ENCODE measurements around the gene HMG20A. TPM values are rescaled to one million over a fixed set of nuclear protein-coding genes. Genes with fewer than 3 reads are reported as not detected.
A peak's percentile ranks its signal among the peaks of the same experiment; 100 is the strongest.

Gene HMG20A
- total RNA-seq, 1 donor from 2014 or later: 32.0 TPM

GRCh38 chr15:77461486-77461885, 40.8 kb downstream of the HMG20A start:
- intact Hi-C loops (cut with micrococcal nuclease): no loop called here
- DNase-seq: no peak
- no peak for ATAC-seq

DNA sequence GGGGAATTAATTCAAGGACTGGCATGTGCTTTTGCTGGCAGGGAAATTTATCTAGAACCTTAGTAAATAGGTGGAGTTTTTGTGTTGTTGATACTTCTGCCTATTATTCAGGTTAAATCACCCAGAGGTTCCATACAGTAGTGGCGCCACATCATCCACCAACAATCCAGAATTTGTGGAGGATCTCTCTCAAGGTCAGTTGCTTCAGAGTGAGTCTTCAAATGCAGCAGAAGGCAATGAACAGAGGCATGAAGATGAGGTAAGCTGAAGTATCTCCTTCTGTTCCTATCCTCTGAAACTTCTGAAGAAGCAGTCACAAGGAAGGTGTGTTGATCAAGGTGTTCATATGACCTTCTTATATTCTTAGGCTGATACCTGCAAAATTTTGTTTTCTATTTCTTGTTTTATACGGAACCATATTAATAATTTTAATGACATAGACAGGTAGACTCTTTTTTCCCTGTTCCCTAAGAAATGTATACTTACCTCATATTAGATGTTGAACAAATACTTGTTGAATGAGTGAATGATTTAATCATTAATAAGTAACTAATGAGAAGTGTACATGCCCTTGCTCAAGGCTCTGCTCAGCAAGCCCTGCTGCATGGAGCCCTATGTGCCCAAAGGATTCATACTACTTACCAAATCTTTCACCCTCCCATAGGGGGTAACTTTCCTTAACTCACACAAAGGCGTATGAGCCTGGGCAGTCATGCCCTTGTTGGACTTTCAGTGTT, 43.6 kb downstream of the HMG20A start:
- DNase-seq (no peak), ATAC-seq (no peak)
- intact Hi-C loops (cut with micrococcal nuclease): no loop called here

DNA sequence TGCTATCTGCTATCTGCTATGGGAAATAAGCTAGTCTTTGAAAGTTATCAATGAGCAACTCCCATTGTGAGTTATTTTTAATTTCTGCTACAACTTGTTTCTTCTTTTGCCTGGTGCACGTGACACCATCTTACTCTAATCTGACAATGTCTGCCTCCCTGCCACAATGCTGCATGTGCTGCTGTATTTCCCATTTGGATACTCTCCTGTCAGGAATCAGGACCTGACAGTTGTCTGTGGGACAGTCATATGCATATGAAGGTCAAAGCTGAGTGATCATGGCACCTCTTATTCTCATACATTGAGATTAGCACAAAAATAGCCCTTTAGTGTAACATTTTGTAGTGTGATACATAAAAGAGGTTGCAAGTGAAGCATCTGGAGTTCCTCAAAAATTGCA, 45.8 kb downstream of the HMG20A start:
- intact Hi-C loops (cut with micrococcal nuclease): no loop called here
- no peak for DNase-seq
- ATAC-seq: peak; percentile 84

DNA sequence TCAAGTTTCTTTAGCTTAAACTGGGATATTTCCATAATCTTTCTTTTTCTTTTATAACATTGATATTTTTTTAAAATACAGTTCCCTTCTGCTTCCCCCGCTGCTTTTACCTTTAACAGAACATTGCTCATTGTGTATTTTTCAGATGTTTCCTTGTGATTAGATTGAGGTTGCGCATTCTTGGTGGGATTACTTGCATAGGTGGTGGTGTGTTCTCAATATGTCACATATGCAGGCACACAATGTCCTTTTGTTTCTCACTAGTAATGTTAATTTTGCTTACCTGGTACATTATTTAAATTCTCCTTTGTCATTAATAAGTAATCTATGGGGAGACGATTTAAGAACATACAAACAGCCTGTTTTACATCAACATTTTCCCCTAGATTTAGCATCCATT, 48.2 kb downstream of the HMG20A start:
- intact Hi-C loops (cut with micrococcal nuclease): no loop called here
- ATAC-seq (no peak), DNase-seq (no peak)

GRCh38 chr15:77470235-77470634, 49.5 kb downstream of the HMG20A start:
- DNase-seq (no peak), ATAC-seq (no peak)
- intact Hi-C loops (cut with micrococcal nuclease): no loop called here

- DNase-seq: no peak
- intact Hi-C loops (cut with micrococcal nuclease): no loop called here
Observed at GRCh38 chr15:77473328-77473727, 52.6 kb downstream of the HMG20A start.

DNA sequence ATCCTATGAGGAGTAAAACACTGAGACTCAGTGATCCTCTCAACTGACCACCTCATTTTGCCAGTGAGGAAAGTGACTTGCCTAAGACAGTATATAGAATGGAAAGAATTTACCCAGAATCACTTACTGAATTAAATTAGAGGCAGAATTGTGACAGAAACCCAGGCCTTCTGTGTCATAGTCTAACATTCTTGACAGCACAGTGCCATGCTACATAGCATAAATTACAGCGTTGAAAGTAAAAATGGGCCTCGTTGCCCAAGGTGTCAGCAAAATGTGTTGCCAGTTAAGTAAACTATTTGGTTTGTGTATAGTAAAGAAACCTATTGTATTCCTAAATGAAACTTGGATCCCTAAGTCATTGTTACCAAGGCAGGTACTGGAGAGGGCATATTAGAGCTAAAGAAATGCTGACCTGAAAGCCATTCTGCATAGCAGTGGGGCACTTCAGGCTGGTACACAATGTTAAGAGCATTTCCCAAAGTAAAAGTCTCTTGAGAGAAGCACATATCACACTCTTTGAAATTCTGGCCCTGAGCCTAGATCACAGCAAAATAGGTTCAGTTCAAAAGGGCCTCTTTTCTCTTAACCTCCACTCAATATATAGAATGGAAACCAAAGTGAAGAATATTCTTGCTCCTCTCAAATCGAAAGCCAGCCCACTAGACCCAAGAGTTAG, 53.8 kb downstream of the HMG20A start:
- intact Hi-C loops (cut with micrococcal nuclease): no loop called here
- DNase-seq (no peak), ATAC-seq (peak; percentile 93)

More at GRCh38 chr15:77473328-77473727, 52.6 kb downstream of the HMG20A start:
- no peak for ATAC-seq

DNA sequence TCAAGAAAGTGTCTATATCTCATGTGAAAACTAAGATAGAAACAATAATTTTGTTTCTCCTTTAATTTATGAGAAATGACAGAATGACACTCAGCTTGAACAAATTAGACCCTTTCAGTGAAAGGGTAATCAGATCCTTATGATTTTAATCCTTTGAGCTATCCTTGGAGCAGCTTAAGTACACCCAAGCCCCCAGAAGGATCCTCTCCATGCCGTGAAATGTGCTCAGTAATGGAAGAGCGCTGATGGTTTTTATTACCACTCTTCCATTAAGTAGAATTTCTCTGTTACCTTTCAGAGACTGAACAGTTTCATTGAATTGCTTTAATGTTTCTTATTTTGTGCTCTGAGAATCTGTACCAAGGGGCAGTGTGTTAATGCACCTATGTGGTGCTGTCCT, 54.3 kb downstream of the HMG20A start:
- intact Hi-C loops (cut with micrococcal nuclease): no loop called here
- no peak for DNase-seq
- peak; percentile 10 for ATAC-seq

DNA sequence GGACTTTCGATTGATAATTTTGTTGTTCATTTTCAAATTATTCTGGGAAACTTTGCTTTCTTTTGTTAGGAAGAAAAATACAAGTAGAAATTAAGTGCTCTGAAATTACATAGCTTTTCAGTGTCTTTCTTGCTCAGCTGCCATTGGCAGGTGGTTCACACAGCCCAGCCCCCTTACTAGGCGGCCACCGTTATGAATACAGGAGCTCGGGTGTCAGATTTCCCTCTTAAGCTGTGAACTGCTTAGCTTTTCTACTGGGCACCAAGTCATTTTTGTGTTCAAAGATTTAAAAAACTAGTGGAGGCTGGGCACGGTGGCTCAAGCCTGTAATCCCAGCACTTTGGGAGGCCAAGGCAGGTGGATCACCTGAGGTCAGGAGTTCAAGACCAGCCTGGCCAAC, 55.2 kb downstream of the HMG20A start:
- intact Hi-C loops (cut with micrococcal nuclease): no loop called here
- ATAC-seq: peak; percentile 37
- DNase-seq: no peak

DNA sequence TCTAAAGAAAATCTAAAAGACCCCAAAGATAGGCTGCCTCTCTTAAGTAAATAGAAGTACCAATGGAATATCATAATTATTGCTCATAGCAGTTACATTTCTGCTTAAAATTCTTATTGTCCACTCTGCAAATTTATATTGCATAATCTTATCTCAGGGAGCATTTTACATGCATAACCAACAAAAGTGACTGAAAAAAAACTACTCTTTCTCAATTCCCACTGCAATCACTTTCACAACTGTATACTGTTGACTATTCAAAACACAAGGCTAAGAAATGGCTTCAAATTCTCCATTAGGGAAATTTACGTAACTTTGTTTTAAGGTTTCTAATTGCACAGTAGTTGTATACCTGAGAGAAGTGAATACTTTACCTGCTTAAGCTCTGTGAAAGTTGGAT, 56.3 kb downstream of the HMG20A start:
- ATAC-seq: no peak
- DNase-seq: no peak
- intact Hi-C loops (cut with micrococcal nuclease): no loop called here

GRCh38 chr15:77478051-77478450, 57.4 kb downstream of the HMG20A start:
- ATAC-seq: no peak
- no peak for DNase-seq
- intact Hi-C loops (cut with micrococcal nuclease): no loop called here

DNA sequence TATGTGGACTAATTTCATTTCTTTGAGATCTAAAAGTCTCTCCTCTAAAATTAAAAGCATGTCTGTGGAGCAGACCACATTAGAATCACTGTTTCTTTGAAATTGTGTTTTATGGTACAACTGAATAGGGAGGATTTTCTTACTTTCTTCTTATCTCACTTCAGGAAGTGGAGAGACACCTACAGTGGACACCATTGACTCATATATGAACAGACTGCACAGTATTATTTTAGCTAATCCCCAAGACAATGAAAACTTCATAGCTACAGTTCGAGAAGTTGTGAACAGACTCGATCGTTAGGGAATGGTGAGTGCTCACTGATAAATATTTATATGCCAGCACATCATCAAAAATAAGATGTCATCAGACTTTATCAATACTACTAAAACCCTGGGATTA, 58.3 kb downstream of the HMG20A start:
- intact Hi-C loops (cut with micrococcal nuclease): no loop called here
- DNase-seq (no peak), ATAC-seq (no peak)

GRCh38 chr15:77480859-77481633, 60.4 kb downstream of the HMG20A start:
- intact Hi-C loops (cut with micrococcal nuclease): no loop called here
- DNase-seq (no peak), ATAC-seq (peak; percentile 16)

- DNase-seq (no peak), ATAC-seq (peak; percentile 77)
- intact Hi-C loops (cut with micrococcal nuclease): no loop called here
Observed at GRCh38 chr15:77481670-77482069, 61.0 kb downstream of the HMG20A start.

- DNase-seq (no peak), ATAC-seq (peak; percentile 39)
- intact Hi-C loops (cut with micrococcal nuclease): no loop called here
Observed at GRCh38 chr15:77482570-77482969, 61.9 kb downstream of the HMG20A start.

GRCh38 chr15:77483425-77484140, 62.9 kb downstream of the HMG20A start:
- intact Hi-C loops (cut with micrococcal nuclease): no loop called here
- DNase-seq (no peak), ATAC-seq (no peak)

GRCh38 chr15:77484994-77485393, 64.3 kb downstream of the HMG20A start:
- ATAC-seq (no peak), DNase-seq (no peak)
- intact Hi-C loops (cut with micrococcal nuclease): no loop called here

DNA sequence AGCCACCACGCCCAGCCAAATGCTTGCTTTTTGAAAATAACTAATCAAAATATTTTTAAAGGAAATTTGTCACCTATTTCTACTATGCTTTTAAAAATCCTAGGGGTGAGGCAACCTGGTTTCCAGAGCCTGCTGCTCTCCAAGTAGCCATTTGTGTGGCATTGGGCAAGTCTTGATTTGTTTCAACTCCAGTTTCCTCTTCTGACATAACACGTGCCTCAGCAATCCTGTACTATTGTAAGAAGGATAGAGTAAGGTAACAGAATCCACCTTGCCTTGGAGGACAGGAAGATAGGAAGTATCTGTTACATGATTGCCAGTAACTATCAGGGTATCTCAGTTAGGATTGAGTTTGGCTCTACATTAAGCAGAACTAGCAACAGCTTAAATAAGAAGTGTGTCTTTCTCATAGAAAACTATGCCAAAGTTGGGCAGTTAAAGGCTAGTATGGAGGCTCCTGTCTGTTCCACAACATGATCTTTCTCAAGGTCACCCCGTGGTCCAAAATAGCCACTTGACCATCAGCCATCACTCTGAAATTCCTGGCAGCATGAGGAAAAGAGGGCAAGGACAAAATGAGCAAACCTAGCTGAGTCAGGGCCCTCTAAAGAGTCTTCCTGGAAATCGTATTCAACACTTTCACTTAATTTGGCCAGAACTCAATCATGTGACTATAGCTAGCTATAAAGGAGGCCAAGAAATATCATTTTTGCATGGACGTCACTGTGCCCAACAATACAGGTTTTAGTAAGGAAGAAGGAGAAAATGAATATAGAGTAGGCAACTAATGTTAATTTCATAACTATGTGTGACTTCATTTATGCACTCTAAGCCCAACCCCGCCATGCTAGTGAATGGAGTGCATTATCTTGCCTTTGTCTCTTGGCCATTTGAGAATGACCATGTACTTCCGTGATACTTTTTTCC, 66.1 kb downstream of the HMG20A start:
- ATAC-seq (peak; percentile 67), DNase-seq (no peak)
- intact Hi-C loops (cut with micrococcal nuclease): no loop called here

- intact Hi-C loops (cut with micrococcal nuclease): no loop called here
- DNase-seq: no peak
- ATAC-seq: peak; percentile 33
Observed at GRCh38 chr15:77487469-77487842, 66.8 kb downstream of the HMG20A start.

Measured in left ventricle myocardium superior (tissue), 1 donor.